Measurements from ENCODE around the gene RP9. TPM values are rescaled to one million over a fixed set of nuclear protein-coding genes. Genes with fewer than 3 reads are reported as not detected.

Gene RP9
- total and polyA plus RNA-seq, 2 of the 13 experiments (the other 11 are each of a cell fraction or from before 2014, with no cell fraction given): 14.2 to 18.6 TPM

GRCh38 chr7:33107136-33108066 lies 1.8 kb downstream of the RP9 start (continued):
- TF ChIP-seq TBX2 (CRISPR knock-in tag; IDR thresholded peaks at IDR 0.05; ENCODE audit: borderline replicate concordance) (no peak), PLRG1 (conservative IDR thresholded peaks at IDR 0.05) (no peak), ZNF121 (CRISPR knock-in tag; IDR thresholded peaks at IDR 0.05) (no peak), ZNF543 (CRISPR knock-in tag; IDR thresholded peaks at IDR 0.05) (no peak), PHF8 (CRISPR knock-in tag; IDR thresholded peaks at IDR 0.05) (no peak), ZNF761 (CRISPR knock-in tag; conservative IDR thresholded peaks at IDR 0.05) (no peak), TFAP4 (IDR thresholded peaks at IDR 0.05; ENCODE audit: borderline replicate concordance, low read depth) (peak; percentile 44; the same call in 1 of the 2 replicates), SAP130 (CRISPR knock-in tag; IDR thresholded peaks at IDR 0.05; ENCODE audit: low read depth) (0 out of 2 replicates have a peak, but pooled peaks have one; percentile 19), ZFP1 (CRISPR knock-in tag; IDR thresholded peaks at IDR 0.05) (no peak), STAG1 (CRISPR knock-in tag; IDR thresholded peaks at IDR 0.05) (peak; percentile 55), GATAD2A (CRISPR knock-in tag; IDR thresholded peaks at IDR 0.05) (peak; percentile 17; the same call in 1 of the 2 replicates), SMC3 (IDR thresholded peaks at IDR 0.05; ENCODE audit: low read length) (peak; percentile 23; the same call in 1 of the 2 replicates), PREB (CRISPR knock-in tag; IDR thresholded peaks at IDR 0.05) (no peak), ZNF878 (CRISPR knock-in tag; IDR thresholded peaks at IDR 0.05) (0 out of 2 replicates have a peak, but pooled peaks have one; percentile 39), ZNF205 (CRISPR knock-in tag; IDR thresholded peaks at IDR 0.05) (no peak), POLR2G (IDR thresholded peaks at IDR 0.05; ENCODE audit: low read depth, low read length) (no peak), ZBTB33 (CRISPR knock-in tag; IDR thresholded peaks at IDR 0.05) (0 out of 2 replicates have a peak, but pooled peaks have one; percentile 47)
- TF ChIP-seq, protein P1, sequence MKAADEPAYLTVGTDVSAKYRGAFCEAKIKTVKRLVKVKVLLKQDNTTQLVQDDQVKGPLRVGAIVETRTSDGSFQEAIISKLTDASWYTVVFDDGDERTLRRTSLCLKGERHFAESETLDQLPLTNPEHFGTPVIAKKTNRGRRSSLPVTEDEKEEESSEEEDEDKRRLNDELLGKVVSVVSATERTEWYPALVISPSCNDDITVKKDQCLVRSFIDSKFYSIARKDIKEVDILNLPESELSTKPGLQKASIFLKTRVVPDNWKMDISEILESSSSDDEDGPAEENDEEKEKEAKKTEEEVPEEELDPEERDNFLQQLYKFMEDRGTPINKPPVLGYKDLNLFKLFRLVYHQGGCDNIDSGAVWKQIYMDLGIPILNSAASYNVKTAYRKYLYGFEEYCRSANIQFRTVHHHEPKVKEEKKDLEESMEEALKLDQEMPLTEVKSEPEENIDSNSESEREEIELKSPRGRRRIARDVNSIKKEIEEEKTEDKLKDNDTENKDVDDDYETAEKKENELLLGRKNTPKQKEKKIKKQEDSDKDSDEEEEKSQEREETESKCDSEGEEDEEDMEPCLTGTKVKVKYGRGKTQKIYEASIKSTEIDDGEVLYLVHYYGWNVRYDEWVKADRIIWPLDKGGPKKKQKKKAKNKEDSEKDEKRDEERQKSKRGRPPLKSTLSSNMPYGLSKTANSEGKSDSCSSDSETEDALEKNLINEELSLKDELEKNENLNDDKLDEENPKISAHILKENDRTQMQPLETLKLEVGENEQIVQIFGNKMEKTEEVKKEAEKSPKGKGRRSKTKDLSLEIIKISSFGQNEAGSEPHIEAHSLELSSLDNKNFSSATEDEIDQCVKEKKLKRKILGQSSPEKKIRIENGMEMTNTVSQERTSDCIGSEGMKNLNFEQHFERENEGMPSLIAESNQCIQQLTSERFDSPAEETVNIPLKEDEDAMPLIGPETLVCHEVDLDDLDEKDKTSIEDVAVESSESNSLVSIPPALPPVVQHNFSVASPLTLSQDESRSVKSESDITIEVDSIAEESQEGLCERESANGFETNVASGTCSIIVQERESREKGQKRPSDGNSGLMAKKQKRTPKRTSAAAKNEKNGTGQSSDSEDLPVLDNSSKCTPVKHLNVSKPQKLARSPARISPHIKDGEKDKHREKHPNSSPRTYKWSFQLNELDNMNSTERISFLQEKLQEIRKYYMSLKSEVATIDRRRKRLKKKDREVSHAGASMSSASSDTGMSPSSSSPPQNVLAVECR (CRISPR knock-in tag; IDR thresholded peaks at IDR 0.05; ENCODE audit: borderline replicate concordance): peak; percentile 32; the same call in 1 of the 2 replicates
- TF ChIP-seq, protein P2, sequence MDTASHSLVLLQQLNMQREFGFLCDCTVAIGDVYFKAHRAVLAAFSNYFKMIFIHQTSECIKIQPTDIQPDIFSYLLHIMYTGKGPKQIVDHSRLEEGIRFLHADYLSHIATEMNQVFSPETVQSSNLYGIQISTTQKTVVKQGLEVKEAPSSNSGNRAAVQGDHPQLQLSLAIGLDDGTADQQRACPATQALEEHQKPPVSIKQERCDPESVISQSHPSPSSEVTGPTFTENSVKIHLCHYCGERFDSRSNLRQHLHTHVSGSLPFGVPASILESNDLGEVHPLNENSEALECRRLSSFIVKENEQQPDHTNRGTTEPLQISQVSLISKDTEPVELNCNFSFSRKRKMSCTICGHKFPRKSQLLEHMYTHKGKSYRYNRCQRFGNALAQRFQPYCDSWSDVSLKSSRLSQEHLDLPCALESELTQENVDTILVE (CRISPR knock-in tag; IDR thresholded peaks at IDR 0.05): no peak
